ENCODE results near the gene KCNH2. TPM values are rescaled to one million over a fixed set of nuclear protein-coding genes. Genes with fewer than 3 reads are reported as not detected.

Gene KCNH2
- total RNA-seq, 4 donors from 2014 or later = 0.12 to 0.56 (median 0.47) TPM

GRCh38 chr7:150959739-150960734 is 18.1 kb downstream of the KCNH2 start:
- no peak for TF ChIP-seq CTCF (IDR thresholded peaks at IDR 0.05)
- DNase-seq (ENCODE audit: low spot score) (no peak), ATAC-seq (ENCODE audit: low FRiP score) (no peak)

- ATAC-seq (ENCODE audit: low FRiP score) (no peak), DNase-seq (ENCODE audit: low spot score) (no peak)
- TF ChIP-seq CTCF (IDR thresholded peaks at IDR 0.05) = no peak
Observed at GRCh38 chr7:150959081-150959480, 19.0 kb downstream of the KCNH2 start.

- TF ChIP-seq CTCF (IDR thresholded peaks at IDR 0.05) = no peak
- ATAC-seq (ENCODE audit: low FRiP score) (no peak), DNase-seq (ENCODE audit: low spot score) (no peak)
Observed at GRCh38 chr7:150958597-150958996, 19.5 kb downstream of the KCNH2 start.

GRCh38 chr7:150958062-150958552 is 20.0 kb downstream of the KCNH2 start:
- ATAC-seq (ENCODE audit: low FRiP score) (no peak), DNase-seq (ENCODE audit: low spot score) (no peak)
- TF ChIP-seq CTCF (IDR thresholded peaks at IDR 0.05) = no peak

- DNase-seq (ENCODE audit: low spot score) (no peak), ATAC-seq (ENCODE audit: low FRiP score) (no peak)
- TF ChIP-seq CTCF (IDR thresholded peaks at IDR 0.05) = no peak
Observed at GRCh38 chr7:150957133-150958020, 20.7 kb downstream of the KCNH2 start.

- TF ChIP-seq CTCF (IDR thresholded peaks at IDR 0.05) = no peak
- DNase-seq (ENCODE audit: low spot score) (no peak), ATAC-seq (ENCODE audit: low FRiP score) (no peak)
Observed at GRCh38 chr7:150956395-150957132, 21.6 kb downstream of the KCNH2 start.

Measured in omental fat pad (tissue), 4 donors.